Aorta (tissue), 5 donors: ENCODE measurements around the gene IL34. TPM values are rescaled to one million over a fixed set of nuclear protein-coding genes. Genes with fewer than 3 reads are reported as not detected.

Experiments
- ATAC-seq: fragments of 200-7000 bp; cut with Tn5 transposase; one replicate; pipeline ENCODE4 v1.9.1; 2022; ENCODE audit warnings: moderate library complexity; ENCODE audit not compliant: low FRiP score
- DNase-seq, 2 donors: peaks; one replicate each; pipeline ENCODE4 v3.0.0-alpha.2; 2020
- H3K27ac ChIP-seq, 2 donors: one replicate each; pipeline ENCODE4 v1.5.1; 2013; ENCODE audit warnings: low read length in 2 of 2, mild to moderate bottlenecking in 2 of 2, moderate library complexity in 2 of 2, control low read depth in 1 of 2, inconsistent platforms in 1 of 2, low read depth in 1 of 2
- H3K27me3 ChIP-seq, 2 donors: one replicate each; pipeline ENCODE4 v1.6.1; 2013; ENCODE audit warnings: control low read depth in 1 of 2, low read length in 1 of 2, mild to moderate bottlenecking in 1 of 2, moderate library complexity in 1 of 2; ENCODE audit not compliant: insufficient read depth in 2 of 2, control insufficient read depth in 1 of 2
- H3K36me3 ChIP-seq, 2 donors: one replicate each; pipeline ENCODE4 v1.6.1; 2013; ENCODE audit warnings: control low read depth in 1 of 2, low read length in 1 of 2, mild to moderate bottlenecking in 1 of 2; ENCODE audit not compliant: insufficient read depth in 2 of 2, control insufficient read depth in 1 of 2
- H3K4me1 ChIP-seq, 2 donors: one replicate each; pipeline ENCODE4 v1.6.1; 2013; ENCODE audit warnings: low read length in 2 of 2, control low read depth in 1 of 2, mild to moderate bottlenecking in 1 of 2, moderate library complexity in 1 of 2; ENCODE audit not compliant: insufficient read depth in 2 of 2, control insufficient read depth in 1 of 2
- H3K4me3 ChIP-seq, 2 donors: one replicate each; pipeline ENCODE4 v1.5.1; 2013; ENCODE audit warnings: low read length in 2 of 2, control low read depth in 1 of 2, mild to moderate bottlenecking in 1 of 2
- H3K9me3 ChIP-seq: one replicate; pipeline ENCODE4 v1.6.1; 2013; ENCODE audit warnings: mild to moderate bottlenecking, low read length; ENCODE audit not compliant: control insufficient read depth
- WGBS, 2 donors: extraction: QIAGEN DNeasy Blood & Tissue Kit; methylation state at CpG; one replicate each; pipeline ENCODE4 v1.1.7; 2013; 5-methylcytosine and 5-hydroxymethylcytosine counted together
- intact Hi-C, 2 donors: fragments of 100-400 bp; cut with DNase I; formaldehyde crosslinking; loops; one replicate each; pipeline versions ENCODE4 v1.14.2 to v1.15.0; 2022
- long read RNA-seq, 2 donors: library from polyadenylated mRNA; unstranded; transcript quantifications; one replicate each; pipeline ENCODE4 v2.0.0, GENCODE V29; 2020 to 2021
- polyA plus RNA-seq, 2 donors: library from polyadenylated mRNA; stranded (reverse); fragments of 200-250 nt; gene quantifications; one replicate each; pipeline ENCODE4 v1.2.3, GENCODE V29; 2013
- total RNA-seq, 2 donors: library from RNA; stranded (reverse); fragmentation: NEBNext Ultra II Directional; extraction: Animal tissue kit (Norgen Biotek cat#: 25700); gene quantifications; one replicate each; pipeline ENCODE4 v1.2.1, GENCODE V29; 2021
- donor health status: healthy with polysubstance abuse.
- donor health status: Bipolar disorder and iron deficiency.
- donor health status: DM: no; HTN: no; CAD: no.
- donor health status: DM: no; HTN: no; CAD: no.
- donor health status: DM: yes; HTN: yes; CAD: no.

IL34 gene
- 10 to 100 TPM; 14.2 to 21.9 TPM for total RNA-seq
- 10 to 100 TPM; 19.4 to 98.6 TPM for polyA plus RNA-seq
- long read RNA-seq, donor 1, transcript IL34-202 (7 exons, 1,779 nt): major isoform, 23 of 46 reads
- long read RNA-seq, donor 1, partial matches to known transcripts: 5 of 46 reads
- long read RNA-seq, donor 1, other reads (novel, unspliced or antisense): 14 of 46 reads
- long read RNA-seq, donor 2, partial matches to known transcripts: 3 of 13 reads
- long read RNA-seq, donor 2, other reads (novel, unspliced or antisense): 4 of 13 reads

GRCh38 chr16:70646260-70647241, at the start of gene IL34:
TSS of gene IL34 (plus strand) at chr16:70646559. CDS start at chr16:70646948, 389 bp downstream.
- 48 to 52% methylated on average over 39 of the region's 39 CpGs for WGBS, 2 donors
- Histone ChIP-seq H3K4me3 (no peak within 1 kb of the TSS), H3K27ac (peak within 1 kb of the TSS in 1 of 2 donors; percentile 33), H3K4me1 (no peaks in the 10 kb centered on the region), H3K36me3 (no peaks in the 10 kb centered on the region), H3K27me3 (no peaks in the 10 kb centered on the region), H3K9me3 (no peaks in the 10 kb centered on the region)
- DNase-seq: peak; percentile 59 to 70
- ATAC-seq: peak; percentile 71
- intact Hi-C loops: loop anchor here in 1 of 2 donors (5.0 kb wide), 1 partner anchor 74 kb away; no protein-coding TSS in a partner anchor

DNA sequence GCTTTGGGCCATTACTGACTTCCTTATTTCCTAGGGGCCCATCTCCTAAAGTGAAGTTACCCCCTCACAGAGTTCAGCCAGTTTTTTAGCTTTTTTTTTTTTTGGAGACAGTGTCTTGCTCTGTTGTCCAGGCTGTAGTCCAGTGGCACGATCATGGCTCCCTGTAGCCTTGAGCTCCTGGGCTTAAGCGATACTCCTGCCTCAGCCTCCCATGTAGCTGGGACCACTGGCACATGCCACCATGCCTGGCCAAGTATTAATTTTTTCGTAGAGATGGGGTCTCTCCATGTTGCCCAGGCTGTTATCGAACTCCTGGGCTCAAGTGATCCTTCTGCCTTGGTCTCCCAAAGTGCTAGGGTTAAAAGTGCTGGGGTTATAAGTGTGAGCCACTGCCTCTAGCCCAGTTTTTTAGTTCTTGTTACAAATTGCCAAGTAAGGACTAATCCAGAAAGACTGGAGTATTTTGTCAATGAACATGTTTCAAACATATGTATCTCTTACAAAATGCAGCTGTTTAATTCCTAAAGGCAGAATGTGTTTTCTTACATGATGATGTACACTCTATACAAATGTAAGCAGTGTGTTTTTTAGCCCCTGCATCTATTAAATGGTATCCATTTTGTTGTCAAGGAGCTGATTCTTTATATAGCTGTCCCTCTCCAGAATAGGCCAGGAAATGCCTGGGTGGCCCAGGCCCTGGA, 49.1 kb upstream of the IL34 start:
- Histone ChIP-seq H3K27ac (no peak overlapping the region), H3K4me1 (no peaks in the 10 kb centered on the region), H3K9me3 (no peaks in the 10 kb centered on the region), H3K4me3 (no peak overlapping the region), H3K36me3 (no peaks in the 10 kb centered on the region), H3K27me3 (no peaks in the 10 kb centered on the region)
- ATAC-seq: no peak
- DNase-seq: no peak
- WGBS, 2 donors: 97 to 98% methylated on average over 4 of the region's 4 CpGs
- intact Hi-C loops: no loop called here

GRCh38 chr16:70598937-70599503, 47.3 kb upstream of the IL34 start:
- ATAC-seq (no peak), DNase-seq (no peak)
- Histone ChIP-seq H3K4me3 (no peak overlapping the region), H3K4me1 (no peaks in the 10 kb centered on the region), H3K27me3 (no peaks in the 10 kb centered on the region), H3K36me3 (no peaks in the 10 kb centered on the region), H3K27ac (no peak overlapping the region), H3K9me3 (no peaks in the 10 kb centered on the region)
- intact Hi-C loops: no loop called here
- 79 to 84% methylated on average over 6 of the region's 6 CpGs for WGBS, 2 donors

DNA sequence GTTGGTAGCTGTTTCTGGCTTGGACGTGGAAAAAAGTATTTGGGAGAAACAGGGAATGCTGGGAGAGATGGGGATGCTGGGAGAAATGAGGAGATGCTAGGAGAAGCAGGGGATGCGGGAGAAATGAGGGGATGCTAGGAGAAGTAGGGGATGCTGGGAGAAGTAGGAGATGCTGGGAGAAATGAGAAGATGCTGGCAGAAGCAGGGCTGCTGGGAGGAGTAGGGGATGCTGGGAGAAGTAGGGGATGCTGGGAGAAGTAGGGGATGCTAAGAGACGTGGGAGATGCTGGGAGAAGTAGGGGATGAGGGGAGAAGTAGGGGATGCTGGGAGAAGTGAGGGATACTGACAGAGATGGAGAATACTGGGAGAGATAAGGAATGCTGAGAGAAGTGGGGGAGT, 45.6 kb upstream of the IL34 start:
- no peak overlapping the region for H3K27ac ChIP-seq
- no peaks in the 10 kb centered on the region for H3K27me3 ChIP-seq
- intact Hi-C loops: no loop called here
- no peaks in the 10 kb centered on the region for H3K4me1 ChIP-seq
- H3K4me3 ChIP-seq: no peak overlapping the region
- 91 to 92% methylated on average over 3 of the region's 3 CpGs for WGBS, 2 donors
- DNase-seq (no peak), ATAC-seq (no peak)
- H3K9me3 ChIP-seq: no peaks in the 10 kb centered on the region
- no peaks in the 10 kb centered on the region for H3K36me3 ChIP-seq

DNA sequence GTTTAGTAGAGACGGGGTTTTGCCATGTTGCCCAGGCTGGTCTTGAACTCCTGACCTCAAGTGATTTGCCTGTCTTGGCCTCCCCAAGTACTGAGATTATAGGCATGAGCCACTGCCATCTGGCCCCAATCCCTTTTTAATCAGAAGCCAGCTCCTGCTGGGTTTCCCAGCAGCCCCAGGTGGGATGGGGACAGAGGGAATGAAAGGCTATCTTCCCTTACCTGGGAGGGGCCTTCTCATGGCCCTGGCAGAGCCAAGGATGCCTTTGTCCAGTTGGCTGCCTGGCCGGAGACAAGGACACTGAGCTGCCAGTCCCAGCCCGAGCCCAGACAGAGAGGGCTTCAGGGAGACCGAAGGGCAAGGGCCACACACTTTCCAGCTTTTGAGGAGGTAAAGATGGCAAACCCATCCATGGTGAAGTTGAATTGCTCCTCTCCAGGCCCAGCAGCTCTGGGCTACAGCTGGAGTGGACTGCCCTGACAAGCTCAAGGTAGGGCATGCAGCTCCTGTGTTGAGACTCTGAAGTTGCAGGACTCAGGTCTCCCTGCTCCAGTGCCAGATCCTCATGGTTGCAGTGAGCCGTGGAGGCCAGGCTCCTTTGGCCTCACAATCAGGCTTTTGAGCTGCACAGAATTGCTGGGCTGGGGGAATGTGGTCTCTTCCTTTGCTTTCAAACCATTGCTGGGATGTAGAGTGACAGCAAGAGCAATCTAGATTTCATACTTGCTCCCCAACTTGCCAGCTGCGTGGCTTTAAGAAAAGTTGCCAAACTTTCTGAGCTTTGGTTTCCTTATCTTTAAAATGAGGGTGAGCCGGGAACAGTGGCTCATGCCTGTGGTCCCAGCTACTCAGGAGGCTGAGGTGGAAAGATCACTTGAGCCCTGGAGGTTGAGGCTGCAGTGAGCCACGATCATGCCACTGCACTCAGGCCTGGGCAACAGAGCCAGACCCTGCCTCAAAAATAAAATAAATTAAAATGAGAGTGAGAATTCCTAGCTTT, 44.5 kb upstream of the IL34 start:
- DNase-seq: no peak
- 54 to 61% methylated on average over 8 of the region's 8 CpGs for WGBS, 2 donors
- Histone ChIP-seq H3K27ac (no peak overlapping the region), H3K4me1 (no peaks in the 10 kb centered on the region), H3K9me3 (no peaks in the 10 kb centered on the region), H3K27me3 (no peaks in the 10 kb centered on the region), H3K4me3 (no peak overlapping the region), H3K36me3 (no peaks in the 10 kb centered on the region)
- ATAC-seq: no peak
- intact Hi-C loops: no loop called here

- no peak overlapping the region for H3K27ac ChIP-seq
- 83 to 87% methylated on average over 8 of the region's 8 CpGs for WGBS, 2 donors
These were observed 43.5 kb upstream of the IL34 start for GRCh38 chr16:70602831-70603230.

DNA sequence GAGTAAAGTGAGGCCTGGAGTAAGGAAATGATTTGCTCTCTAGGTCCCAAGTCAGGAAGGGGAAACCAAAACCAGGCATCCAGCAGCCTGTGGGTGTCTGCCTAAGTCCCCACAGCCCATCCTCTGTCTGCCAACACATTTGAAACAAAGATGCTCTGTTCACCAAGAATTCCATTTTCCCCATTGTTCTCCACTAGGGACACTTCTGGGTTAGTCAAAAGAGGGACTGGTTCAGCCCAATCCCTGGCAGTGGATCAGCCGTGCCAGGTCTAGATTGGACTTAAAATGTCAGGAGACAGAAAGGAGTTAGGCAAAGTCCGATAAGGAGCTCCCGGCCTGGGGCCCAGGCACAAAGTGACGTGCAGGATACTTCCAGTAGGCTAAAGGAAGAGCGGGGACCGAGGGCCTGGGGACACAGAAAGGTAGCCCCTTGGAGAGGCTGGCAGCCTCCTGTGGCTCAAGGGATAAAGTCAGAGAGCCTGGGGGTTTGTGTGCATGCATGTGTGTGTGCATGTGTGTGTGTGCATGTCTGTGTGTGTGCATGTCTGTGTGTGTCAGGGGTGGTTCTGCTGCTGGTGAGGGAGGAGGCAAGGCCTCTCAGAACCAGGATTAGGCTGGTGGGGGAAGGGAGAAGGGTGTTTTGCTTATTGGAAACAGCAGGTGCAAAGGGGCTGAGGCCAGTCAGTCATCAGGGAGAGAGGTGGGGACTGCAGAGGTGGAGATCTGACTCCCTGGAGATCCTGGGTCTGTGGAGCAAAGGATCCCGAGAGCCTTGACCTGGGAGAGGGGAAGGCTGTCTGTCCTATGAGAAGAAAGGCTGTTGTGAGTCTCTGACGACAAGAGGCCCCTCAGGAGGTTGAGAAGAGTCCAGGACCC, 41.7 kb upstream of the IL34 start:
- Histone ChIP-seq H3K4me3 (no peak overlapping the region), H3K9me3 (no peaks in the 10 kb centered on the region), H3K36me3 (no peaks in the 10 kb centered on the region), H3K27me3 (no peaks in the 10 kb centered on the region), H3K4me1 (no peaks in the 10 kb centered on the region), H3K27ac (no peak overlapping the region)
- ATAC-seq (no peak), DNase-seq (no peak)
- intact Hi-C loops: no loop called here
- 82 to 88% methylated on average over 8 of the region's 8 CpGs for WGBS, 2 donors

More at GRCh38 chr16:70602831-70603230, 43.5 kb upstream of the IL34 start:
- Histone ChIP-seq H3K4me1 (no peaks in the 10 kb centered on the region), H3K4me3 (no peak overlapping the region), H3K36me3 (no peaks in the 10 kb centered on the region), H3K9me3 (no peaks in the 10 kb centered on the region), H3K27me3 (no peaks in the 10 kb centered on the region)
- DNase-seq (no peak), ATAC-seq (no peak)
- intact Hi-C loops: no loop called here
